Endothelial cell of umbilical vein (primary cell): ENCODE data around the gene SPAG16. TPM values are rescaled to one million over a fixed set of nuclear protein-coding genes. Genes with fewer than 3 reads are reported as not detected.

Experiments
- BruUV-seq: library from RNA; stranded (reverse); fragments of 400-500 nt; replicated peaks from 2 replicates; lab custom pipeline; 2021; lab: Mats Ljungman, UMichigan
- CTCF ChIA-PET: fragments of 300-600, 350-600 bp; sonication (Branson Sonifier 250); formaldehyde crosslinking; loops from one replicate; lab custom pipeline; 2021; ENCODE audit warnings: antibody characterized with exemption, inconsistent platforms; lab: Charles Lee
- POLR2A ChIA-PET: fragments of 300-600, 350-600 bp; sonication (Branson Sonifier 250); formaldehyde crosslinking; loops from one replicate; lab custom pipeline; 2021; ENCODE audit warnings: antibody characterized with exemption, inconsistent platforms; lab: Charles Lee
- DNase-seq: peaks from one replicate; pipeline ENCODE4 v3.0.0-alpha.2; 2011; ENCODE audit warnings: low read depth, low spot score
- FAIRE-seq: peaks from 2 replicates; lab custom pipeline; 2011; peaks lifted over from hg19 to GRCh38; lab: Jason Lieb, UNC
- H2AFZ ChIP-seq: 2 replicates; pipeline ENCODE4 v1.6.0; 2012; ENCODE audit warnings: low read depth, low read length, control low read depth, inconsistent platforms
- H3K27ac ChIP-seq: 2 replicates; pipeline ENCODE4 v1.5.1; 2011; ENCODE audit warnings: low read depth, mild to moderate bottlenecking, control low read depth, low read length, moderate library complexity; ENCODE audit not compliant: insufficient read depth
- H3K27me3 ChIP-seq, 2 experiments: 2 replicates each; pipeline versions ENCODE4 v1.6.0 to v1.6.1; 2011; ENCODE audit warnings: low read length in 2 of 2, mixed read lengths in 1 of 2; ENCODE audit not compliant: control insufficient read depth in 2 of 2, insufficient read depth in 2 of 2
- H3K36me3 ChIP-seq, 2 experiments: 2 replicates in 1 of 2; 3 replicates in 1 of 2; pipeline ENCODE4 v1.5.1; 2011; ENCODE audit warnings: low read length in 2 of 2, mild to moderate bottlenecking in 1 of 2, moderate library complexity in 1 of 2; ENCODE audit not compliant: control insufficient read depth in 2 of 2, insufficient read depth in 2 of 2; ENCODE audit errors: extremely low read depth in 1 of 2
- H3K4me1 ChIP-seq: 3 replicates; pipeline ENCODE4 v1.5.1; 2011; ENCODE audit warnings: mild to moderate bottlenecking, low read length; ENCODE audit not compliant: control insufficient read depth, insufficient read depth; ENCODE audit errors: extremely low read depth
- H3K4me2 ChIP-seq: 2 replicates; pipeline ENCODE4 v1.6.1; 2011; ENCODE audit warnings: low read length, control low read depth, mixed read lengths; ENCODE audit not compliant: insufficient read depth
- H3K4me3 ChIP-seq, 3 experiments: fragments of 200-600 bp in 1 of 3; sonication (generic), shearing (Covaris generic) in 1 of 3; replicated peaks in 1 of 3; 2 replicates each; pipeline ENCODE4 v1.5.1; 2011 to 2016; ENCODE audit warnings: control low read depth in 3 of 3, low read length in 3 of 3, mild to moderate bottlenecking in 2 of 3, inconsistent platforms in 1 of 3, low read depth in 1 of 3, moderate library complexity in 1 of 3; ENCODE audit not compliant: insufficient read depth in 1 of 3
- H3K79me2 ChIP-seq: 2 replicates; pipeline ENCODE4 v1.6.0; 2012; ENCODE audit warnings: low read length, inconsistent platforms; ENCODE audit not compliant: control insufficient read depth, insufficient read depth
- H3K9ac ChIP-seq: replicated peaks from 2 replicates; pipeline ENCODE3; 2011; ENCODE audit warnings: low read length, control low read depth; ENCODE audit not compliant: insufficient read depth; ENCODE audit errors: extremely low read depth
- H3K9me1 ChIP-seq: replicated peaks from 3 replicates; pipeline ENCODE4 v1.6.0; 2011; ENCODE audit warnings: mild to moderate bottlenecking, low read length; ENCODE audit not compliant: control insufficient read depth, insufficient read depth; ENCODE audit errors: extremely low read depth
- H3K9me3 ChIP-seq: replicated peaks from 2 replicates; pipeline ENCODE4 v1.5.1; 2012; ENCODE audit warnings: low read length, inconsistent platforms; ENCODE audit not compliant: control insufficient read depth, insufficient read depth
- H4K20me1 ChIP-seq: replicated peaks from 2 replicates; pipeline ENCODE3; 2011; ENCODE audit warnings: mild to moderate bottlenecking, low read length; ENCODE audit not compliant: control insufficient read depth, insufficient read depth; ENCODE audit errors: extremely low read depth
- EZH2 ChIP-seq: IDR thresholded peaks from 2 replicates; pipeline ENCODE4 v1.6.1; 2012; ENCODE audit warnings: borderline replicate concordance, low read depth, mild to moderate bottlenecking, moderate library complexity, low read length, inconsistent platforms; ENCODE audit not compliant: severe bottlenecking
- FOS ChIP-seq: IDR thresholded peaks from 2 replicates; pipeline ENCODE4 v1.6.1; 2011; ENCODE audit warnings: mild to moderate bottlenecking, low read length, moderate library complexity, borderline replicate concordance; ENCODE audit not compliant: insufficient read depth
- GATA2 ChIP-seq: IDR thresholded peaks from 2 replicates; pipeline ENCODE4 v1.7.0; 2011; ENCODE audit warnings: low read depth, mild to moderate bottlenecking, moderate library complexity, mixed read lengths, low read length; ENCODE audit not compliant: insufficient read length, insufficient read depth
- JUN ChIP-seq: IDR thresholded peaks from 2 replicates; pipeline ENCODE4 v1.6.1; 2011; ENCODE audit warnings: borderline replicate concordance, low read depth; ENCODE audit not compliant: insufficient read length, insufficient read depth
- MYC ChIP-seq: IDR thresholded peaks from one replicate; pipeline ENCODE4 v1.6.1; 2011; ENCODE audit warnings: mild to moderate bottlenecking, low read depth, low read length
- POLR2A ChIP-seq: IDR thresholded peaks from 2 replicates; pipeline ENCODE4 v1.6.1; 2012; ENCODE audit warnings: low read depth, mild to moderate bottlenecking, control low read depth, low read length
- POLR2AphosphoS5 ChIP-seq: IDR thresholded peaks from 2 replicates; pipeline ENCODE4 v1.6.1; 2012; ENCODE audit warnings: low read depth, mild to moderate bottlenecking, control low read depth, low read length, moderate library complexity; ENCODE audit not compliant: insufficient read depth
- dilution Hi-C: fragments of 300-500 bp; cut with MboI; formaldehyde crosslinking; loops from one replicate; pipeline ENCODE4 v1.15.0; 2019; ENCODE audit warnings: low sequenced_read_pairs; ENCODE audit not compliant: extremely low pct_ligation_motif_present
- intact Hi-C: fragments of 100-400 bp; cut with micrococcal nuclease; formaldehyde crosslinking; loops from one replicate; pipeline ENCODE4 v1.10.0; 2022
- polyA plus RNA-seq, 4 experiments: library from polyadenylated mRNA; depleted of rRNA in 3 of 4; stranded (reverse) in 3 of 4; unstranded in 1 of 4; fragments of >200 nt; gene quantifications; 2 replicates each; pipeline versions ENCODE4 v1.2.1 to v1.2.3, GENCODE V29; 2011 to 2012; ENCODE audit warnings: missing spikeins in 1 of 4
- total RNA-seq: library from RNA; stranded (reverse); gene quantifications from 2 replicates; pipeline ENCODE4 v1.2.3, GENCODE V29; 2021
- TF ChIP-seq, protein P1 (sequence below): IDR thresholded peaks from 2 replicates; pipeline ENCODE4 v1.6.1; 2011; ENCODE audit not compliant: insufficient read depth, insufficient read length
- TF ChIP-seq, protein P2 (sequence below), 2 donors: IDR thresholded peaks; 1 replicate in 1 of 2; 2 replicates in 1 of 2; pipeline ENCODE4 v1.5.1; 2011; ENCODE audit warnings: low read length in 2 of 2, mild to moderate bottlenecking in 2 of 2, moderate library complexity in 2 of 2, control low read depth in 1 of 2, inconsistent platforms in 1 of 2, low read depth in 1 of 2; ENCODE audit not compliant: insufficient read depth in 1 of 2; ENCODE audit errors: extremely low read depth in 1 of 2

The SPAG16 gene
- total and polyA plus RNA-seq, 2 donors (not counting 3 experiments of a cell fraction or from before 2014, with no cell fraction given) = 4.0 to 7.7 TPM

DNA sequence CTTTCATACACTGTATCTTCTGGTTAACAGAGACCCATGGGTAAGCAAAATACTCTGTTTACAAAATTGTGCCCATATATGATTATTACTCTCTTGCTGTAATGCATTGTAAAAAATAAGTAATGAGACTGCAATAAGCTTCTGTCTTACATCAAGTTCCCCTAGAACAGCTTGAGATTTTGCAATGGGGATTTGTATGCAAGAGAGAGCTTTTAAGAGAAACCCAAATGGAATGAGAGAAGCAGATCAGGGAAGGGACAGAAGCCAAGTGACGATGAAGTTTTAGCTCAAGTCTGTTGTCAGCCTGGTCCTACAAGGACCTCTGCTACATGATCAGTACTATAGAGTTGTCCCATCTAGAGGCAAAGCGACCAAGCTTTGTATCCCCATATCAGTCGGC is 908.4 kb downstream of the SPAG16 start:
- no peak overlapping the region for H3K4me2 ChIP-seq
- no peaks in the 10 kb centered on the region for H3K36me3 ChIP-seq
- POLR2A ChIA-PET = no interaction called here
- H4K20me1 ChIP-seq = no peaks in the 10 kb centered on the region
- no peaks in the 10 kb centered on the region for H3K9me3 ChIP-seq
- no peaks in the 10 kb centered on the region for H3K27me3 ChIP-seq
- intact Hi-C loops (no loop called here), dilution Hi-C loops (no loop called here)
- no peaks in the 10 kb centered on the region for H3K79me2 ChIP-seq
- no peaks in the 10 kb centered on the region for H3K4me1 ChIP-seq
- H3K4me3 ChIP-seq = no peak overlapping the region
- TF ChIP-seq EZH2 = no peak
- TF ChIP-seq MYC = no peak
- TF ChIP-seq FOS = no peak
- no peak for TF ChIP-seq POLR2AphosphoS5
- CTCF ChIA-PET = interaction anchor here (0.6 kb wide), 1 partner anchor 16 kb away, joined by 3 read pairs; no protein-coding TSS in a partner anchor
- no TSS peak for BruUV-seq
- no peak overlapping the region for H3K27ac ChIP-seq
- no peak overlapping the region for H2AFZ ChIP-seq
- no peaks in the 10 kb centered on the region for H3K9me1 ChIP-seq
- no peak overlapping the region for H3K9ac ChIP-seq
- no peak for FAIRE-seq
- no peak for DNase-seq

DNA sequence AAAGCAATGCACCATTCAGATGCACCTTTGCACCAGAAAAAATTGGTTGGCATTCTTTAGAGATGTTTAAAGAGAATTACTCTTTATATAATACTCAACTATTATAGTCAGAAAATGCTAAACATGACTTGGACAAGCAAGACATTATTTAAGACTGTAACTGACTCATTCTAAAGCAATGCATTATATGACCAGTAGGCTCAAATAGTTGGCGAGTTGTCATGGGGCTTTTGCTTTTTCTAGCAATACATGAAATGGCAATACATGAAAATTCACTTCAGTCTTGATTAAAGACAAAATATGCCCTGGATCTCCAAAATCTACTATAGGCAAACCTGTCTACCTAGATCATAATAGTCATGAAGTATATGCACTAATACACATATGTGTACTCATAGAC is 909.7 kb downstream of the SPAG16 start:
- POLR2A ChIA-PET = no interaction called here
- Histone ChIP-seq H2AFZ (no peak overlapping the region), H3K4me2 (no peak overlapping the region), H3K9me1 (no peaks in the 10 kb centered on the region), H3K9me3 (no peaks in the 10 kb centered on the region), H3K4me1 (no peaks in the 10 kb centered on the region), H3K27me3 (no peaks in the 10 kb centered on the region), H3K9ac (no peak overlapping the region), H4K20me1 (no peaks in the 10 kb centered on the region), H3K4me3 (no peak overlapping the region), H3K79me2 (no peaks in the 10 kb centered on the region), H3K36me3 (no peaks in the 10 kb centered on the region), H3K27ac (no peak overlapping the region)
- TF ChIP-seq, protein P1, sequence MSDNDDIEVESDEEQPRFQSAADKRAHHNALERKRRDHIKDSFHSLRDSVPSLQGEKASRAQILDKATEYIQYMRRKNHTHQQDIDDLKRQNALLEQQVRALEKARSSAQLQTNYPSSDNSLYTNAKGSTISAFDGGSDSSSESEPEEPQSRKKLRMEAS = no peak
- TF ChIP-seq FOS (no peak), POLR2A (no peak), JUN (no peak), EZH2 (no peak), MYC (no peak), POLR2AphosphoS5 (no peak), GATA2 (no peak)
- TF ChIP-seq, protein P2, sequence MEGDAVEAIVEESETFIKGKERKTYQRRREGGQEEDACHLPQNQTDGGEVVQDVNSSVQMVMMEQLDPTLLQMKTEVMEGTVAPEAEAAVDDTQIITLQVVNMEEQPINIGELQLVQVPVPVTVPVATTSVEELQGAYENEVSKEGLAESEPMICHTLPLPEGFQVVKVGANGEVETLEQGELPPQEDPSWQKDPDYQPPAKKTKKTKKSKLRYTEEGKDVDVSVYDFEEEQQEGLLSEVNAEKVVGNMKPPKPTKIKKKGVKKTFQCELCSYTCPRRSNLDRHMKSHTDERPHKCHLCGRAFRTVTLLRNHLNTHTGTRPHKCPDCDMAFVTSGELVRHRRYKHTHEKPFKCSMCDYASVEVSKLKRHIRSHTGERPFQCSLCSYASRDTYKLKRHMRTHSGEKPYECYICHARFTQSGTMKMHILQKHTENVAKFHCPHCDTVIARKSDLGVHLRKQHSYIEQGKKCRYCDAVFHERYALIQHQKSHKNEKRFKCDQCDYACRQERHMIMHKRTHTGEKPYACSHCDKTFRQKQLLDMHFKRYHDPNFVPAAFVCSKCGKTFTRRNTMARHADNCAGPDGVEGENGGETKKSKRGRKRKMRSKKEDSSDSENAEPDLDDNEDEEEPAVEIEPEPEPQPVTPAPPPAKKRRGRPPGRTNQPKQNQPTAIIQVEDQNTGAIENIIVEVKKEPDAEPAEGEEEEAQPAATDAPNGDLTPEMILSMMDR (IDR thresholded peaks at IDR 0.05; ENCODE audit: extremely low read depth in 1 of 2, insufficient read depth in 1 of 2, low read depth in 1 of 2, low read length in 2 of 2) = no peak
- BruUV-seq = no TSS peak
- CTCF ChIA-PET = interaction anchor here (1.0 kb wide), 1 partner anchor 9 kb away, joined by 3 read pairs; no protein-coding TSS in a partner anchor
- dilution Hi-C loops = no loop called here
- DNase-seq (no peak), FAIRE-seq (no peak)
- intact Hi-C loops = no loop called here
